Uterus (tissue), 2 donors: Measurements from ENCODE around the gene MEGF8.

ENCODE experiments used
- POLR2A ChIP-seq, 2 donors: fragments of 450-650 bp; IDR thresholded peaks; one replicate each; pipeline ENCODE4 v1.6.1; 2016; ENCODE audit warnings: antibody characterized with exemption in 2 of 2, mild to moderate bottlenecking in 1 of 2, moderate library complexity in 1 of 2
- TF ChIP-seq, protein P1 (sequence below), 4 experiments: fragments of 200-600 bp in 2 of 4; fragments of 450-650 bp in 2 of 4; sonication (generic) in 2 of 4; IDR thresholded peaks; one replicate each; pipeline ENCODE4 v1.5.1; 2016 to 2019; ENCODE audit warnings: antibody characterized with exemption in 4 of 4, mild to moderate bottlenecking in 2 of 4, moderate library complexity in 1 of 4

DNA sequence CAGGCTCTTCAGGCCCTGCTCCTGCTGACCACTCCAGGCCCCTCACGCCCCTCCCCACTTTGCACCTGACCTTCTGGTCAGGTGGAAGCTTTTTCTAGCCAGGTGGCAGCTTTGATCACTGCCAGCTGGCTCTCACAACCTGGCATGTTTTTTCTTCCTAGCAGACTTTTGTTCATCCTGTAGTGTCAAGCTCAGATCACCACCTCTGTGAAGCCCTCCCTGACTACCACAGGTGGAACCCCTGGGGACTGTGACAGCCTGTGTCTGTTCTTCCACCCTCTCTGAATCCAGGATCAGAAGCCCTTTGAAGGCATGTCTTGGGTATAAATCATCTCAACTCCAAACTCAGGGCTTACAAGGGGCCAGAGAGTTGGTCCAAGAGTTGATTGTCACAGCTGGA, 75.0 kb downstream of the MEGF8 start:
- TF ChIP-seq, protein P1, sequence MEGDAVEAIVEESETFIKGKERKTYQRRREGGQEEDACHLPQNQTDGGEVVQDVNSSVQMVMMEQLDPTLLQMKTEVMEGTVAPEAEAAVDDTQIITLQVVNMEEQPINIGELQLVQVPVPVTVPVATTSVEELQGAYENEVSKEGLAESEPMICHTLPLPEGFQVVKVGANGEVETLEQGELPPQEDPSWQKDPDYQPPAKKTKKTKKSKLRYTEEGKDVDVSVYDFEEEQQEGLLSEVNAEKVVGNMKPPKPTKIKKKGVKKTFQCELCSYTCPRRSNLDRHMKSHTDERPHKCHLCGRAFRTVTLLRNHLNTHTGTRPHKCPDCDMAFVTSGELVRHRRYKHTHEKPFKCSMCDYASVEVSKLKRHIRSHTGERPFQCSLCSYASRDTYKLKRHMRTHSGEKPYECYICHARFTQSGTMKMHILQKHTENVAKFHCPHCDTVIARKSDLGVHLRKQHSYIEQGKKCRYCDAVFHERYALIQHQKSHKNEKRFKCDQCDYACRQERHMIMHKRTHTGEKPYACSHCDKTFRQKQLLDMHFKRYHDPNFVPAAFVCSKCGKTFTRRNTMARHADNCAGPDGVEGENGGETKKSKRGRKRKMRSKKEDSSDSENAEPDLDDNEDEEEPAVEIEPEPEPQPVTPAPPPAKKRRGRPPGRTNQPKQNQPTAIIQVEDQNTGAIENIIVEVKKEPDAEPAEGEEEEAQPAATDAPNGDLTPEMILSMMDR (IDR thresholded peaks at IDR 0.05), result no peak
- TF ChIP-seq POLR2A (IDR thresholded peaks at IDR 0.05), result no peak
